Measurements from ENCODE around the gene OR12D3. TPM values are rescaled to one million over a fixed set of nuclear protein-coding genes. Genes with fewer than 3 reads are reported as not detected.

The OR12D3 gene
- total and polyA plus RNA-seq, 2 donors (not counting 1 experiment from before 2014, with no cell fraction given), result not detected

GRCh38 chr6:29399525-29399924 is 24.4 kb upstream of the OR12D3 start:
- WGBS (ENCODE audit: insufficient coverage), result no CpG with 5 or more reads among the region's 2 CpGs
- Histone ChIP-seq H3K4me2 (replicated peaks; ENCODE audit: low read depth, low read length, poor library complexity, severe bottlenecking) (no peak overlapping the region), H3K27me3 (replicated peaks in 1 of 4; ENCODE audit: control extremely low read depth in 1 of 4, control insufficient read depth in 3 of 4, insufficient read depth in 4 of 4, low read length in 3 of 4) (peaks cover 0 to 11% (median 0%) of the 10 kb centered on the region in 4 experiments), H3K4me1 (ENCODE audit: control insufficient read depth in 2 of 2, insufficient read depth in 2 of 2, low read length in 2 of 2) (no peaks in the 10 kb centered on the region), H3K9ac (ENCODE audit: low read length) (no peak overlapping the region), H3K27ac (ENCODE audit: low read length in 2 of 2) (no peak overlapping the region), H2AFZ (ENCODE audit: insufficient read depth, low read depth, low read length, poor library complexity, severe bottlenecking) (no peak overlapping the region), H4K20me1 (ENCODE audit: control insufficient read depth, insufficient read depth, low read length, poor library complexity, severe bottlenecking) (no peaks in the 10 kb centered on the region), H3K9me3 (ENCODE audit: control extremely low read depth in 1 of 3, control insufficient read depth in 2 of 3, insufficient read depth in 1 of 3, low read length in 2 of 3) (no peaks in the 10 kb centered on the region), H3K79me2 (ENCODE audit: control insufficient read depth, insufficient read depth, low read length) (no peaks in the 10 kb centered on the region), H3K36me3 (replicated peaks in 1 of 2; ENCODE audit: control extremely low read depth in 1 of 2, control insufficient read depth in 1 of 2, extremely low read depth in 1 of 2, insufficient read depth in 2 of 2, low read length in 1 of 2) (no peaks in the 10 kb centered on the region), H3K4me3 (ENCODE audit: control extremely low read depth in 1 of 5, extremely low read depth in 1 of 5, insufficient read depth in 1 of 5, low read depth in 2 of 5, low read length in 4 of 5) (no peak overlapping the region)
- H3K27me3 Mint-ChIP-seq, result peaks cover 25% of the 10 kb centered on the region
- POLR2A ChIA-PET, result no interaction called here
- H3K9me3 Mint-ChIP-seq (ENCODE audit: insufficient read depth), result no peaks in the 10 kb centered on the region
- ATAC-seq (ENCODE audit: low read depth), result no peak
- H3K4me1 Mint-ChIP-seq, result no peaks in the 10 kb centered on the region
- CTCF ChIA-PET, result no interaction called here
- TF ChIP-seq EZH2 (IDR thresholded peaks at IDR 0.05; ENCODE audit: borderline replicate concordance, insufficient read depth, low read depth, low read length, poor library complexity, severe bottlenecking), result no peak
- no peak for TF ChIP-seq CTCF (IDR thresholded peaks at IDR 0.05)
- H3K4me3 Mint-ChIP-seq, result no peak overlapping the region
- no peak overlapping the region for H3K27ac Mint-ChIP-seq
- intact Hi-C loops (cut with micrococcal nuclease), result no loop called here
- DNase-seq, result no peak

- no peak for ATAC-seq (ENCODE audit: low read depth)
- Mint-ChIP-seq H3K27ac (no peak within 1 kb of the TSS), H3K4me1 (no peaks in the 10 kb centered on the region), H3K4me3 (no peak within 1 kb of the TSS), H3K27me3 (peaks cover 22% of the 10 kb centered on the region), H3K9me3 (ENCODE audit: insufficient read depth) (no peaks in the 10 kb centered on the region)
- Histone ChIP-seq H3K4me1 (ENCODE audit: control insufficient read depth in 2 of 2, insufficient read depth in 2 of 2, low read length in 2 of 2) (no peaks in the 10 kb centered on the region), H3K4me2 (replicated peaks; ENCODE audit: low read depth, low read length, poor library complexity, severe bottlenecking) (no peak within 1 kb of the TSS), H3K36me3 (replicated peaks in 1 of 2; ENCODE audit: control extremely low read depth in 1 of 2, control insufficient read depth in 1 of 2, extremely low read depth in 1 of 2, insufficient read depth in 2 of 2, low read length in 1 of 2) (no peaks in the 10 kb centered on the region), H4K20me1 (ENCODE audit: control insufficient read depth, insufficient read depth, low read length, poor library complexity, severe bottlenecking) (no peaks in the 10 kb centered on the region), H3K9me3 (ENCODE audit: control extremely low read depth in 1 of 3, control insufficient read depth in 2 of 3, insufficient read depth in 1 of 3, low read length in 2 of 3) (peaks cover 0 to 7% (median 0%) of the 10 kb centered on the region in 3 donors), H3K4me3 (ENCODE audit: control extremely low read depth in 1 of 5, extremely low read depth in 1 of 5, insufficient read depth in 1 of 5, low read depth in 2 of 5, low read length in 4 of 5) (no peak within 1 kb of the TSS), H2AFZ (ENCODE audit: insufficient read depth, low read depth, low read length, poor library complexity, severe bottlenecking) (no peak within 1 kb of the TSS), H3K27me3 (replicated peaks in 1 of 4; ENCODE audit: control extremely low read depth in 1 of 4, control insufficient read depth in 3 of 4, insufficient read depth in 4 of 4, low read length in 3 of 4) (peaks cover 0 to 11% (median 1%) of the 10 kb centered on the region in 4 experiments), H3K27ac (ENCODE audit: low read length in 2 of 2) (no peak within 1 kb of the TSS), H3K79me2 (ENCODE audit: control insufficient read depth, insufficient read depth, low read length) (no peaks in the 10 kb centered on the region), H3K9ac (ENCODE audit: low read length) (no peak within 1 kb of the TSS)
- no peak for TF ChIP-seq EZH2 (IDR thresholded peaks at IDR 0.05; ENCODE audit: borderline replicate concordance, insufficient read depth, low read depth, low read length, poor library complexity, severe bottlenecking)
- TF ChIP-seq CTCF (IDR thresholded peaks at IDR 0.05), result no peak
- no peak for DNase-seq
- POLR2A ChIA-PET, result no interaction called here
- intact Hi-C loops (cut with micrococcal nuclease), result no loop called here
- CTCF ChIA-PET, result no interaction called here
These were observed 20.2 kb upstream of the OR12D3 start, which contains the start of gene OR12D2 for GRCh38 chr6:29395331-29395730. TSS of gene OR12D2 (plus strand) at chr6:29395631. CDS start at chr6:29396700, 1,069 bp downstream.

Measured in B cell (primary cell).